ENCODE measurements around the gene NOS2. TPM values are rescaled to one million over a fixed set of nuclear protein-coding genes. Genes with fewer than 3 reads are reported as not detected.
"Not testable (repeated sequence)": the region's sequence is repeated elsewhere in the genome, so short reads cannot be mapped to it uniquely, and the experiment has no call there.

The NOS2 gene
- total RNA-seq: not detected in 3 replicates
- long read RNA-seq: 0 reads

- no peak for TF ChIP-seq CTCF (IDR thresholded peaks at IDR 0.05)
- no peaks in the 10 kb centered on the region for H3K9me3 Mint-ChIP-seq (ENCODE audit: low read depth)
- peaks cover 45% of the 10 kb centered on the region for H3K27me3 Mint-ChIP-seq (ENCODE audit: low read depth)
- no peak within 1 kb of the TSS for H3K4me3 Mint-ChIP-seq (ENCODE audit: unreplicated experiment)
- H3K4me1 Mint-ChIP-seq (ENCODE audit: low read depth): peaks cover 3% of the 10 kb centered on the region
- DNase-seq (ENCODE audit: low spot score): no peak
- no peaks in the 10 kb centered on the region for H3K36me3 Mint-ChIP-seq (ENCODE audit: low read depth)
- H3K27ac Mint-ChIP-seq (ENCODE audit: unreplicated experiment): no peak within 1 kb of the TSS
Measured at GRCh38 chr17:27800522-27800921, at the start of gene NOS2. Gene NOS2 (minus strand): TSS chr17:27800529. CDS start chr17:27798809, 1,720 bp downstream.

GRCh38 chr17:27849474-27850185 lies 49.3 kb upstream of the NOS2 start:
- DNase-seq (ENCODE audit: low spot score): no peak
- H3K27ac Mint-ChIP-seq (ENCODE audit: unreplicated experiment): no peak overlapping the region
- H3K4me1 Mint-ChIP-seq (ENCODE audit: low read depth): no peaks in the 10 kb centered on the region
- no peaks in the 10 kb centered on the region for H3K36me3 Mint-ChIP-seq (ENCODE audit: low read depth)
- H3K27me3 Mint-ChIP-seq (ENCODE audit: low read depth): peaks cover 29% of the 10 kb centered on the region
- TF ChIP-seq CTCF (IDR thresholded peaks at IDR 0.05): no peak
- no peak overlapping the region for H3K4me3 Mint-ChIP-seq (ENCODE audit: unreplicated experiment)
- H3K9me3 Mint-ChIP-seq (ENCODE audit: low read depth): no peaks in the 10 kb centered on the region

DNA sequence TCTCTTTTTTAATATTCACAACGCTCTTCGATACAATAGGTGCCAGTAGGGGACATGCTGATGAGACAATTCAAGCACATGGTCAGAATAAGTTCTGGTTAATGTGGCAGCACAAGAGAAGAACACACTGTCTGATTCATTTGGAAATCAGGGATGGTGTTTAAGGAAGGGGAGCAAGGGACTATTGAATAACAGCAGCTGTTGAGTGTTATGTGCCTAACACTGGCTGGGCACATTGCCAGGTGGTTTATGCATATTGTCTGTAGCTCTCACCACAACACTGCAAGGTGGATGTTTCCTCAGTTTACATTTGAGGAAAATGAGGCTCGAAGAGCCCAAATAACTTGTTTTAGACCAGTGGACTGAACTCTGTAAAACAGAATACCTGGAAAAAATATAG lies 48.6 kb upstream of the NOS2 start:
- Mint-ChIP-seq H3K9me3 (ENCODE audit: low read depth) (no peaks in the 10 kb centered on the region), H3K27ac (ENCODE audit: unreplicated experiment) (no peak overlapping the region), H3K4me1 (ENCODE audit: low read depth) (no peaks in the 10 kb centered on the region), H3K27me3 (ENCODE audit: low read depth) (peaks cover 22% of the 10 kb centered on the region), H3K36me3 (ENCODE audit: low read depth) (no peaks in the 10 kb centered on the region), H3K4me3 (ENCODE audit: unreplicated experiment) (no peak overlapping the region)
- no peak for DNase-seq (ENCODE audit: low spot score)
- TF ChIP-seq CTCF (IDR thresholded peaks at IDR 0.05): no peak

GRCh38 chr17:27846808-27847307 lies 46.5 kb upstream of the NOS2 start:
- H3K4me1 Mint-ChIP-seq (ENCODE audit: low read depth); H3K36me3 Mint-ChIP-seq (ENCODE audit: low read depth); H3K9me3 Mint-ChIP-seq (ENCODE audit: low read depth); H3K27ac Mint-ChIP-seq (ENCODE audit: unreplicated experiment); H3K4me3 Mint-ChIP-seq (ENCODE audit: unreplicated experiment); DNase-seq (ENCODE audit: low spot score): not testable (repeated sequence)
- peaks cover 13% of the 10 kb centered on the region for H3K27me3 Mint-ChIP-seq (ENCODE audit: low read depth)

DNA sequence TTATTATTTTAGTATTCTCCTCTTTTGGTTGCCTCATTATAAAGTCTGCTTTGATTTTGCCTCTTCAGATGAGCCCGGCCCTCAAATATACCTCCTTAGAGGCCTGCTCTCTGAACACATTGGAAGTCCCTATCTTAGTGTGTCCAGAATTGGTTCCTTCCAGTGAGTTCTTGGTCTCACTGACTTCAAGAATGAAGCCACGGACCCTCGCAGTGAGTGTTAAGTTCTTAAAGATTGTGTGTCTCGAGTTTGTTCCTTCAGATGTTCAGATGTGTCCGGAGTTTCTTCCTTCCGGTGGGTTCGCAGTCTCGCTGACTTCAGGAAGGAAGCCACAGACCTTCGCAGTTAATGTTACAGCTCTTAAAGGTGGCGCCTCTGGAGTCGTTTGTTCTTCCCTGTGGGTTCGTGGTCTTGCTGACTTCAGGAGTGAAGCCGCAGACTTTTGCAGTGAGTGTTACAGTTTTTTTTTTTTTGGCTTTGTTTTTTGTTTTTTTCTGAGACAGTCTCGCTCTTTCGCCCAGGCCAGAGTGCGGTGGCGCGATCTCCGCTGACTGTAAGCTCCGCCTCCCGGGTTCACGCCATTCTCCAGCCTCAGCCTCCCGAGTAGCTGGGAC lies 45.8 kb upstream of the NOS2 start:
- H3K4me1 Mint-ChIP-seq (ENCODE audit: low read depth): no peaks in the 10 kb centered on the region
- no peak overlapping the region for H3K27ac Mint-ChIP-seq (ENCODE audit: unreplicated experiment)
- no peak for DNase-seq (ENCODE audit: low spot score)
- no peak overlapping the region for H3K4me3 Mint-ChIP-seq (ENCODE audit: unreplicated experiment)
- peaks cover 13% of the 10 kb centered on the region for H3K27me3 Mint-ChIP-seq (ENCODE audit: low read depth)
- no peaks in the 10 kb centered on the region for H3K9me3 Mint-ChIP-seq (ENCODE audit: low read depth)
- no peak for TF ChIP-seq CTCF (IDR thresholded peaks at IDR 0.05)
- no peaks in the 10 kb centered on the region for H3K36me3 Mint-ChIP-seq (ENCODE audit: low read depth)
